BE2C (cell line): ENCODE data around the gene SPIB.

Experiments used
- DNase-seq: peaks from one replicate; pipeline ENCODE4 v3.0.0-alpha.2; 2020
- H3K27me3 ChIP-seq: fragments of 250-450 bp; sonication (Bioruptor Pico); 2 replicates; pipeline ENCODE4 v1.5.1; 2020; ENCODE audit warnings: mild to moderate bottlenecking
- H3K36me3 ChIP-seq: fragments of 250-450 bp; sonication (Bioruptor Pico); 2 replicates; pipeline ENCODE4 v1.5.1; 2020; ENCODE audit warnings: mild to moderate bottlenecking
- H3K4me1 ChIP-seq: fragments of 250-450 bp; sonication (Bioruptor Pico); 2 replicates; pipeline ENCODE4 v1.5.1; 2020
- H3K4me3 ChIP-seq: 2 replicates; pipeline ENCODE4 v1.5.1; 2011; ENCODE audit warnings: low read depth, low read length
- H3K9me3 ChIP-seq: fragments of 250-450 bp; sonication (Bioruptor Pico); 2 replicates; pipeline ENCODE4 v1.5.1; 2020
- TF ChIP-seq, protein P1 (sequence below): IDR thresholded peaks from 2 replicates; pipeline ENCODE4 v1.5.1; 2012; ENCODE audit warnings: mild to moderate bottlenecking, low read depth, low read length

Gene SPIB

DNA sequence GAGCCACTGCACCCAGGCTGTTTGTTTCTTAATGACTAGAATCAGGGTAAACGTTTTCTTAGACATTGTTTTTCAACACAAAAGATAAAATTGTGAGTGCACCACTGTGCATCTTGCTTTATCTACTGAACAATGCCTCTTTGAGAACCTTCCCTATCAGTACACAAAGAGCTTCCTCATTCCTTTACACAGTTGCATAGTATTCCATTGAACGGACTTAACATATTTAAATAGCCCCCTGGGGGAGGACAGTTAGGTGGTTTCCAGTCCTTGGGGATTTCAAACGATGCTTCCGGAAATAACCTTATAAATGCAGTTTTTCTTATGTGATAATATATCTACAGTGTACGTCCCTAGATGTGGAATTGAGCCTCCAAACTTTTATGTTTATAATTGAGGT is 26.0 kb upstream of the SPIB start:
- no peak overlapping the region for H3K4me3 ChIP-seq
- H3K9me3 ChIP-seq = no peaks in the 10 kb centered on the region; the same call in 1 of the 2 replicates
- no peaks in the 10 kb centered on the region for H3K4me1 ChIP-seq
- H3K27me3 ChIP-seq = no peaks in the 10 kb centered on the region
- TF ChIP-seq, protein P1, sequence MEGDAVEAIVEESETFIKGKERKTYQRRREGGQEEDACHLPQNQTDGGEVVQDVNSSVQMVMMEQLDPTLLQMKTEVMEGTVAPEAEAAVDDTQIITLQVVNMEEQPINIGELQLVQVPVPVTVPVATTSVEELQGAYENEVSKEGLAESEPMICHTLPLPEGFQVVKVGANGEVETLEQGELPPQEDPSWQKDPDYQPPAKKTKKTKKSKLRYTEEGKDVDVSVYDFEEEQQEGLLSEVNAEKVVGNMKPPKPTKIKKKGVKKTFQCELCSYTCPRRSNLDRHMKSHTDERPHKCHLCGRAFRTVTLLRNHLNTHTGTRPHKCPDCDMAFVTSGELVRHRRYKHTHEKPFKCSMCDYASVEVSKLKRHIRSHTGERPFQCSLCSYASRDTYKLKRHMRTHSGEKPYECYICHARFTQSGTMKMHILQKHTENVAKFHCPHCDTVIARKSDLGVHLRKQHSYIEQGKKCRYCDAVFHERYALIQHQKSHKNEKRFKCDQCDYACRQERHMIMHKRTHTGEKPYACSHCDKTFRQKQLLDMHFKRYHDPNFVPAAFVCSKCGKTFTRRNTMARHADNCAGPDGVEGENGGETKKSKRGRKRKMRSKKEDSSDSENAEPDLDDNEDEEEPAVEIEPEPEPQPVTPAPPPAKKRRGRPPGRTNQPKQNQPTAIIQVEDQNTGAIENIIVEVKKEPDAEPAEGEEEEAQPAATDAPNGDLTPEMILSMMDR = no peak
- peaks cover 26% of the 10 kb centered on the region for H3K36me3 ChIP-seq
- no peak for DNase-seq

- peaks cover 25% of the 10 kb centered on the region for H3K36me3 ChIP-seq
- TF ChIP-seq, protein P1 = no peak
- H3K9me3 ChIP-seq = no peaks in the 10 kb centered on the region; the same call in 1 of the 2 replicates
- H3K27me3 ChIP-seq = no peaks in the 10 kb centered on the region
- H3K4me3 ChIP-seq = no peak overlapping the region
- DNase-seq = no peak
- no peaks in the 10 kb centered on the region for H3K4me1 ChIP-seq
Measured at GRCh38 chr19:50393589-50393988, 25.1 kb upstream of the SPIB start.

GRCh38 chr19:50394017-50394416 is 24.7 kb upstream of the SPIB start:
- H3K4me3 ChIP-seq = no peak overlapping the region
- H3K36me3 ChIP-seq = peaks cover 30% of the 10 kb centered on the region

GRCh38 chr19:50398675-50399367 is 19.9 kb upstream of the SPIB start:
- Histone ChIP-seq H3K4me3 (no peak overlapping the region), H3K9me3 (no peaks in the 10 kb centered on the region), H3K4me1 (no peaks in the 10 kb centered on the region), H3K36me3 (peaks cover 37% of the 10 kb centered on the region), H3K27me3 (no peaks in the 10 kb centered on the region)
- TF ChIP-seq, protein P1 = no peak
- no peak for DNase-seq

More at GRCh38 chr19:50394017-50394416, 24.7 kb upstream of the SPIB start:
- no peaks in the 10 kb centered on the region for H3K27me3 ChIP-seq
- TF ChIP-seq, protein P1 = no peak
- H3K4me1 ChIP-seq = no peaks in the 10 kb centered on the region
- no peak for DNase-seq
- H3K9me3 ChIP-seq = no peaks in the 10 kb centered on the region; the same call in 1 of the 2 replicates

DNA sequence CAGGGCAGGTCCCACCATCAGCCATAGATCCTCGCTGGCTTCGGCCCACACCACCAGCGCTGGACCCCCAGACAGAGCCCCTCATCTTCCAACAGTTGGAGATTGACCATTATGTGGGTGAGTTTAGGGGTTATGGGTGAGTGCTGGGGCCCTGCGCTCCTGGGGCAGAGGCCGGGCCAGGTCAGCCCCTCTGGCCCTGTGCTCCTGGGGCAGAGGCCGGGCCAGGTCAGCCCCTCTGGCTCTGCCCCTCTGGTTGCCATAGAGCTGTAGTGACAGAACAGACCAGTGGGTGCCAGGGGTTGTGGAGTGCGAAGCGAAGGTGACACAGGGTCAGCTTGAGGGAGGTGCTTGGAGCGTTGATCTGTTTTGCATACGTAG is 19.4 kb upstream of the SPIB start:
- Histone ChIP-seq H3K4me1 (no peaks in the 10 kb centered on the region), H3K36me3 (peaks cover 36% of the 10 kb centered on the region), H3K9me3 (no peaks in the 10 kb centered on the region), H3K27me3 (no peaks in the 10 kb centered on the region), H3K4me3 (no peak overlapping the region)
- TF ChIP-seq, protein P1 = no peak
- DNase-seq = no peak

DNA sequence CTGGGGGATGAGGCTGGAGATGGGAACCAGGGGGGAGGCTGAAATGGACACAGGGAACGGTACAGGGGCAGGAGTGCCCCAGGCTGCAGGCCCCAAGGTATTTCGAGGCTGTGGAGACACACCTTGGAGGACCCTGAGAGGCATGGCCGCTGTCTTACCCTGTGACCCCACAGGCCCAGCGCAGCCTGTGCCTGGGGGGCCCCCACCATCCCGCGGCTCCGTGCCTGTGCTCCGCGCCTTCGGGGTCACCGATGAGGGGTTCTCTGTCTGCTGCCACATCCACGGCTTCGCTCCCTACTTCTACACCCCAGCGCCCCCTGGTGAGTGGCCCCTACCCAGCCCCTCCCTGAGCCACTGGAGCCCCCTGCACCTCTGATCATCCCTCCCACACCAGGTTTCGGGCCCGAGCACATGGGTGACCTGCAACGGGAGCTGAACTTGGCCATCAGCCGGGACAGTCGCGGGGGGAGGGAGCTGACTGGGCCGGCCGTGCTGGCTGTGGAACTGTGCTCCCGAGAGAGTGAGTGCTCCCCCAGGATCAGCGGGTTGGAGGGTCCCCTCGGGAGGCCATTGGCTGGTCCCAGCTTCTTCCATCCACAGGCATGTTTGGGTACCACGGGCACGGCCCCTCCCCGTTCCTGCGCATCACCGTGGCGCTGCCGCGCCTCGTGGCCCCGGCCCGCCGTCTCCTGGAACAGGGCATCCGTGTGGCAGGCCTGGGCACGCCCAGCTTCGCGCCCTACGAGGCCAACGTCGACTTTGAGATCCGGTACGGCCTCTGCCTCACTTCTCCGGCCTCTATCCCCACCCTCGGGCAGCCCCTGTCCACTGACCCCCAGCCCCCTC is 16.9 kb upstream of the SPIB start:
- Histone ChIP-seq H3K4me3 (no peak overlapping the region), H3K27me3 (no peaks in the 10 kb centered on the region), H3K4me1 (no peaks in the 10 kb centered on the region), H3K9me3 (no peaks in the 10 kb centered on the region), H3K36me3 (peaks cover 50% of the 10 kb centered on the region)
- no peak for DNase-seq
- TF ChIP-seq, protein P1 = no peak
